HepG2 (cell line): ENCODE data around the gene BSG. TPM values are rescaled to one million over a fixed set of nuclear protein-coding genes. Genes with fewer than 3 reads are reported as not detected.

ENCODE experiments used
- GMEB1 ChIP-seq: sonication (generic); formaldehyde crosslinking; IDR thresholded peaks from 2 replicates; pipeline ENCODE4 v1.5.1; 2020; ENCODE audit warnings: missing genetic modification reagents, mild to moderate bottlenecking, borderline replicate concordance
- MXD4 ChIP-seq: IDR thresholded peaks from 2 replicates; pipeline ENCODE4 v1.6.1; 2016; ENCODE audit warnings: mild to moderate bottlenecking, missing biosample characterization, missing genetic modification reagents
- PAXIP1 ChIP-seq: sonication (generic); formaldehyde crosslinking; conservative IDR thresholded peaks from 2 replicates; pipeline ENCODE4 v1.4.0; 2020; ENCODE audit warnings: mild to moderate bottlenecking, missing genetic modification reagents, moderate library complexity
- PHF5A ChIP-seq: IDR thresholded peaks from one replicate; pipeline ENCODE4 v1.6.1; 2018; ENCODE audit warnings: low read depth, missing genetic modification reagents; ENCODE audit not compliant: unreplicated experiment
- PREB ChIP-seq: sonication (generic); formaldehyde crosslinking; IDR thresholded peaks from 2 replicates; pipeline ENCODE4 v1.4.0; 2020; ENCODE audit warnings: missing genetic modification reagents
- SALL1 ChIP-seq: sonication (generic); formaldehyde crosslinking; IDR thresholded peaks from 2 replicates; pipeline ENCODE4 v1.8.0; 2022; ENCODE audit warnings: mild to moderate bottlenecking, missing genetic modification reagents
- SALL2 ChIP-seq: sonication (generic); formaldehyde crosslinking; IDR thresholded peaks from 2 replicates; pipeline ENCODE4 v1.8.1; 2023; ENCODE audit warnings: mild to moderate bottlenecking, missing genetic modification reagents, inconsistent platforms
- TFAP4 ChIP-seq: sonication (generic); IDR thresholded peaks from 2 replicates; pipeline ENCODE4 v1.6.1; 2016; ENCODE audit warnings: low read depth, borderline replicate concordance
- THAP11 ChIP-seq: IDR thresholded peaks from 2 replicates; pipeline ENCODE4 v1.6.1; 2016; ENCODE audit warnings: missing biosample characterization, missing genetic modification reagents
- YEATS4 ChIP-seq: sonication (generic); formaldehyde crosslinking; IDR thresholded peaks from 2 replicates; pipeline ENCODE4 v1.4.0; 2020; ENCODE audit warnings: missing genetic modification reagents, borderline replicate concordance
- ZBTB26 ChIP-seq: IDR thresholded peaks from 2 replicates; pipeline ENCODE4 v1.6.1; 2016; ENCODE audit warnings: missing compliant biosample characterization, missing genetic modification reagents, borderline replicate concordance
- ZBTB39 ChIP-seq: sonication (generic); formaldehyde crosslinking; IDR thresholded peaks from 2 replicates; pipeline ENCODE4 v1.5.0; 2020; ENCODE audit warnings: missing genetic modification reagents
- ZNF232 ChIP-seq: sonication (generic); formaldehyde crosslinking; IDR thresholded peaks from 2 replicates; pipeline ENCODE4 v1.4.0; 2020; ENCODE audit warnings: missing genetic modification reagents, borderline replicate concordance
- ZNF264 ChIP-seq: sonication (generic); formaldehyde crosslinking; IDR thresholded peaks from 2 replicates; pipeline ENCODE4 v1.4.0; 2020; ENCODE audit warnings: missing genetic modification reagents
- ZNF296 ChIP-seq: sonication (generic); formaldehyde crosslinking; conservative IDR thresholded peaks from 2 replicates; pipeline ENCODE4 v1.5.0; 2020; ENCODE audit warnings: mild to moderate bottlenecking, missing genetic modification reagents
- ZNF331 ChIP-seq: sonication (generic); formaldehyde crosslinking; IDR thresholded peaks from 2 replicates; pipeline ENCODE4 v1.4.0; 2020; ENCODE audit warnings: missing genetic modification reagents
- ZNF557 ChIP-seq: sonication (generic); formaldehyde crosslinking; IDR thresholded peaks from 2 replicates; pipeline ENCODE4 v1.4.0; 2020; ENCODE audit warnings: missing genetic modification reagents
- ZNF879 ChIP-seq: sonication (generic); formaldehyde crosslinking; IDR thresholded peaks from 2 replicates; pipeline ENCODE4 v1.8.1; 2023; ENCODE audit warnings: missing genetic modification reagents
- ZNF891 ChIP-seq: sonication (generic); formaldehyde crosslinking; IDR thresholded peaks from 2 replicates; pipeline ENCODE4 v1.5.0; 2020; ENCODE audit warnings: mild to moderate bottlenecking, missing genetic modification reagents
- polyA plus RNA-seq, 8 experiments: library from polyadenylated mRNA; depleted of rRNA in 3 of 8; stranded (reverse) in 7 of 8; unstranded in 1 of 8; fragments of >200 nt; fragmentation: Illumina TruSeq in 4 of 8; extraction: Trizol in 4 of 8; gene quantifications; 2 replicates each; pipeline versions ENCODE4 v1.2.1 to v1.2.3, GENCODE V29; 2011 to 2016; ENCODE audit warnings: low read depth in 4 of 8, missing spikeins in 1 of 8, mixed read lengths in 1 of 8; ENCODE audit not compliant: insufficient read depth in 1 of 8
- total RNA-seq, 5 experiments: library from RNA; depleted of rRNA; stranded (reverse); fragments of >200 nt; fragmentation: Illumina TruSeq; extraction: Trizol; gene quantifications; 2 replicates each; pipeline ENCODE4 v1.2.3, GENCODE V29; 2016; ENCODE audit warnings: low read depth in 1 of 5

BSG gene
- total and polyA plus RNA-seq, 2 of the 13 experiments (the other 11 are each of a cell fraction or from before 2014, with no cell fraction given), result 309 to 754 TPM

GRCh38 chr19:556611-557382 lies 15.6 kb upstream of the BSG start (continued):
- TF ChIP-seq ZNF296 (CRISPR knock-in tag) (no peak), ZBTB39 (no peak), YEATS4 (CRISPR knock-in tag) (peak; percentile 55; the same call in 1 of the 2 replicates), PAXIP1 (CRISPR knock-in tag) (no peak; the same call in 1 of the 2 replicates), ZNF879 (no peak), ZNF891 (no peak), SALL1 (CRISPR knock-in tag) (no peak), PHF5A (CRISPR knock-in tag) (no peak), ZNF232 (0 out of 2 replicates have a peak, but pooled peaks have one; percentile 45), ZNF557 (CRISPR knock-in tag) (no peak), PREB (CRISPR knock-in tag) (no peak), MXD4 (CRISPR knock-in tag) (peak; percentile 31; the same call in 1 of the 2 replicates), ZNF264 (0 out of 2 replicates have a peak, but pooled peaks have one; percentile 15), SALL2 (CRISPR knock-in tag) (no peak), GMEB1 (CRISPR knock-in tag) (no peak), TFAP4 (peak; percentile 20; the same call in 1 of the 2 replicates), ZNF331 (CRISPR knock-in tag) (no peak), ZBTB26 (CRISPR knock-in tag) (no peak), THAP11 (CRISPR knock-in tag) (no peak)
